ENCODE results near the gene ANAPC2.
"Not testable (repeated sequence)": the region's sequence is repeated elsewhere in the genome, so short reads cannot be mapped to it uniquely, and the experiment has no call there.

DNA sequence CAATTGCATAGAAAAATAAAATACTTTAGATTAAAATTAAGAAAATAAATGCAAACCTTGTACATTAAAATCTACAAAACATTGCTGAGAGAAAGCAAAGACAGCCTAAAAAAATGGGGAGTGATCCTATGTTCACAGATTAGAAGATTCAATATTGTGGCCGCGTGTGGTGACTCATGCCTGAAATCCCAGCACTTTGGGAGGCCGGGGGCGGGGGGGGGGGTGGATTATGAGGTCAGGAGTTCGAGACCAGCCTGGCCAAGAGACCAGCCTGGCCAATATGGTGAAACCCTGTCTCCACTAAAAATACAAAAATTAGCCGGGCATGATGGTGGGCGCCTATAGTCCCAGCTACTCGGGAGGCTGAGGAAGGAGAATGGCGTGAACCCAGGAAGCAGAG is 53.2 kb downstream of the ANAPC2 start:
- not testable (repeated sequence) for TF ChIP-seq CTCF (conservative IDR thresholded peaks at IDR 0.05; ENCODE audit: low read depth, low read length); ELK1 (IDR thresholded peaks at IDR 0.05; ENCODE audit: borderline replicate concordance, low read depth, low read length)
